NCI-H1105 (cell line): ENCODE data around the gene ERFE.

Experiments used
- DNase-seq: peaks from one replicate; lab custom pipeline; 2025; lab: John Stamatoyannopoulos, UW

Gene ERFE

GRCh38 chr2:238126338-238126737, 32.4 kb upstream of the ERFE start:
- DNase-seq, result no peak

GRCh38 chr2:238126775-238127164, 32.0 kb upstream of the ERFE start:
- DNase-seq, result no peak

DNA sequence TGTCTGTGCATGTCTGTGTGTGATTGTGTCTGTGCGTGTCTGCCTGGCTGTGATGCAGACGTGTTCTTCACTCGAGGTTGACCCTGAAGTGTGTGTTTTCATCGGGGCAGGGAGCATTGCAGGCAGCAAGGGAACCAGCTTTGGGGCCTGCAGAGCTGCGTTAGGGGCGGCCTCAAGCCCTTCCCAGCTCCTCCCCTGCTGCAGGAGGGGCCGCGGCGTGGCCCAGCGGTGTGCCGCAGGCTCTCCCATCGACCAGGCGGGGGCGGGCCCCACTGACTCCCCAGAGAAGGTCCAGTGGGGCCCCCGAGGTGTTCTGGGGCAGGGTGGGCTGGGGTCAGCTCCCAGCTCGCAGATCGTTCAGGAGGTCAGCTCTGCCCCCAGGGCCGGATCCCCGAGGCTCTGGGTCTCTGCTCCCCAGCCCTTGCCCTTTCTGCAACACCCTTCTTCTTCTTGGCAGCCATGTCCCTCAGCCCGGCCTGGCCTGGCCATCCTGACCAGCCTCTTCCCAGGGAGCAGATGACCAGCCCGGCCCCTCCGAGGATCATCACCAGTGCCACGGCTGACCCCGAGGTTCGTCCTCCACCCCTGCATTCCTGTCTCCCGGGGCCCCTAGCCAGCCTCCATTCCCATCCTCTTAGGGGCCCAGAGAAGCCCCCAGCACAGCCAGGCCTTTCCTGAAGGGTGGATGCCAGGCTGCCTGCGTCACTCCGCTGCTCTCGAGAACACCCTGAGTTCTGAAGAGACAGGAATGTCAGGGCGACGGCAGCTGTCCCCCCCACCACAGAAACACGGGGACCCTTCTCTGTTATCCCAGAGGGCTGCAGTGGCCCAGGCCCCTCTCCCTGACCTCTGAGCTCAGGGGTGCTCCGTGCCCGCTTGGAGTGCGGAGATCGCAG, 31.4 kb upstream of the ERFE start:
- no peak for DNase-seq

DNA sequence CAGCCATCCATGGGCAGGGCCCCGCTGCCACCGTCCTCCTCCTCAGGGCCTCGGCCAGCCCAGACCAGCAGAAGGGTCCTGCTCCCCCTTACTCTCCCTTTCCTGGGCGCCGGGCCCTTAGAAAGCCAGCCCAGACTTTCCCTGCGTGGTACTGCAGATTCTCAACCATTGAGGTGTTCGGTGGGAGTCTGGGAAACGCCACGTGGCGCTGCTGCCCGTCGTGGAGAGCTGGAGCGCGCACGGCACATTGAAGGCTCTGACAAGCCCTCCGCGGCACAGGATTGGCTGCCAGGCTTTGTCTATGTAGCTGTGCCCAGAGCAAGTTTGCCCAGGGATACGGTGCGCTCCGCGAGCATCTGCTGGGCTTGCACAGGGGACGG, 30.7 kb upstream of the ERFE start:
- no peak for DNase-seq

GRCh38 chr2:238128534-238129001, 30.2 kb upstream of the ERFE start:
- no peak for DNase-seq

DNA sequence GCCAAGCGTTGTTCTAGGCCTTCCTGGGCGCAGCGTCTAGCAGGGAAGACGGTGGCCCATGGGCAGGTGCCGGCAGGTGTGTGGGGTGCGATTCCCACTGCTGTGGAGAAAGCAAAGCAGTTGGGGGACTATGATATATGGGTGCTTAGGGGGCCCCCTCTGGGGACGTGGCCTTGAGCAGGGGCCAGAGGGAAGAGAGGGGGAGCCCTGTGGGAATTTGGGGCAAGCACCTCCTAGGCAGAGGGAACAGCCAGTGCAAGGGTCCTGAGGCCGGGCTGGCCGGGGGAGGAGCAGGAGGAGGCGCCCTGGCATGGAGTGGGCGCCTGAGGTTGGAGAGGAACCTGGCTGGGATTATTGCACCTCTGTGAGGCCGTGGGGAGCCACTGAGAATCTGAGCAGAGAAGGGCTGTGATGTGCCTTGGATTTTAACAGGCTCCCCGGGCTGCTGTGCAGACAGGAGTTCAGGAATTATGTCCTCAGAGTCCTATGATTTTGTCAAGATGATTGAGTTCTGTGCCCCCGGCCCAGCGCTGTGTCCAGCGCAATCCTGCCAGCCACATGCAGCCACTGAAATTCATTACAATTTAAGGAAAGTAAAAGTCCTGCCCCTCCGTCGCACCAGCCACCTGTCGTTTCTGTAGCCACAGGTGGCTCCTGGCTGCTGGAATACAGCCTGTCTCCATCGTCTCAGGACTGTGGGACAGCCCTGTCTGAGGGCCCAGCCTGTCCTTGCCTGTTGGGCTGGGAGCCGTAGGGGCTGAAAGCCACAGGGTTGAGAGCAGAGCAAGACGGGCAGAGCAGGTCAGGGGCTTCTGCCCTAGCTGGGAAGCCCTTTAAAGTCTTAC, 29.4 kb upstream of the ERFE start:
- DNase-seq, result no peak

DNA sequence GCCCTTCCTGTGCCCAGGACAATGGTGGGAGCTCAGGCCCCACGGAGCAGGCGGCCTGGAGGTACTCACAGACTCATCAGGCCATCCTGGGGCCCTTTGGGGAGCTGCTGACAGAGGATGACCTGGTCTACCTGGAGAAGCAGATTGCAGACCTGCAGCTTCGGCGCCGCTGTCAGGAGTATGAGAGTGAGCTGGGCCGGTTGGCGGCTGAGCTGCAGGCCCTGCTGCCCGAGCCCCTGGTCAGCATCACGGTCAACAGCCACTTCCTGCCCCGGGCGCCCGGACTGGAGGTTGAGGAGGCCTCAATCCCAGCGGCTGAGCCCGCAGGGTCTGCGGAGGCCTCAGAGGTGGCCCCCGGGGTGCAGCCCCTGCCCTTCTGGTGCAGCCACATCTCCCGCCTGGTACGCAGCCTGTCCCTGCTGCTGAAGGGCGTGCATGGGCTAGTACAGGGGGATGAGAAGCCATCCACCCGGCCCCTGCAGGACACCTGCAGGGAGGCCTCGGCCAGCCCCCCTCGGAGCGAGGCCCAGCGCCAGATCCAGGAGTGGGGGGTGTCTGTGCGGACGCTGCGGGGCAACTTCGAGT, 28.6 kb upstream of the ERFE start:
- DNase-seq, result no peak

GRCh38 chr2:238130696-238131628, 27.8 kb upstream of the ERFE start:
- DNase-seq, result no peak

- no peak for DNase-seq
Measured at GRCh38 chr2:238131761-238132462, 26.9 kb upstream of the ERFE start.

GRCh38 chr2:238132463-238133450, 26.0 kb upstream of the ERFE start:
- no peak for DNase-seq

- DNase-seq, result no peak
Measured at GRCh38 chr2:238133499-238134392, 25.0 kb upstream of the ERFE start.

DNA sequence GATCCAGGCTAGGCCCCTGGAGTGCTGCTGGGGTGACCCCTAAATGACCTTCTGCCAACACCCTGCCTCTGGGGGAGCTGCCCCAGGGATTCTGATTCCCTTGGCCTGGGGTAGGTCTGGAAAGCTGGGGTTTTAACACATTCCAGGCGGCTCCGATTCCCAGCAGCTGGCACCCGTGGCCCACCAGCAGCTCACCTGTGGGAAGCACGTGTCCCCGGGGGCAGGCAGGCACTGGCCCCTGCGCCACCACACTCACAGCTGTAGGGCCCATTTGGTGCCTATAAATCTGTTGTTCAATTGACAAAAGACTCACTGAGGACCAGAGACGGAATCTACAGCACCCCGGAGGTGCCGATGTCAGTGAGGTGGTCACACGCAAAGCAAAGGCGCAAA, 24.4 kb upstream of the ERFE start:
- DNase-seq, result no peak

- DNase-seq, result no peak
Measured at GRCh38 chr2:238135601-238136150, 23.1 kb upstream of the ERFE start.

- no peak for DNase-seq
Measured at GRCh38 chr2:238136820-238137537, 21.8 kb upstream of the ERFE start.

GRCh38 chr2:238137885-238138284, 20.9 kb upstream of the ERFE start:
- DNase-seq, result no peak

DNA sequence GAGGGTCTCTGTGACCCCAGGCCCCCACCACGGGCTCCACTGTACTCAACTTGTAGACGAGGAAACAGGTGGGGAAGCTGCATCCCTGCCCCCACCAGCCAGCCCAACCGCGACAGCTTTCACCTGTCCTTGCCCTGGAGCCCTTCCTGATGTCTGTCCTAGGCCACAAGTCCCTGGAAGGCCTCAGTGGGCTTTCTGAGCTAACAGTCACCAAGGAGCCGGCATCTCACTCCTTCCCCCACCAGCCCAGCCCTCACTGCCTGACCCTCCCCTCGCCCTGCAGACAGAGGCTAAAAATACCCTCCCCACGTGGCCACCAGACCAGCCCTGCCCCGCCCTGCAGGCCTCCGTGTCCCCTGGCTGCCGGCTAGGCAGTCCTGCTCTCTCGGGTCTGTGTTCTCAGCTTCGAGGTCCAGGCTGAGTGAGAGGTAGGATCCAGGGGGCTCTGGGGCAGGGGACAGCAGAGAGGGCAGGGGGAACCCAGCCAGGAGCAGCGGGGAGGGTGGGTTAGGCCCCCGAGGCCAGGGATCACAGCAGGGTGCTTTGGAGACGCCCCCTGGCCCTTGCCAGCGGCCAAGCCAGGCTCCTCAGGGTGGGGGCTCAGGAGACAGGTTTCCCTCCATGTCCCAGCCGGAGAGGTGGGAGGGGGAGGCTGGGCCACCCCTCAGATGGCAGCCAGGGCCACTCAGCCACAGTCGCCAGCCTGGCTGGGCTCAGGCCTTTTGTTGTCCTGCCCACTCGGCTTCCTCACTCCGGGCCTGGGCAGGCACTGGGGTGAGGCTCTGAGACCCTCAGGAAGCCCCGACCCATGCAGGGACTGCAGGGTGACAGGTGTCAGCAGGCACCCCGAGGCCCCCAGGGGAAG, 20.2 kb upstream of the ERFE start, which contains the start of gene KLHL30:
Gene KLHL30 (plus strand): TSS at position 338 of the 865 bp plus-strand sequence. CDS start 2,087 bp downstream, outside the sequence.
- DNase-seq, result no peak
